T-cell (primary cell): Measurements from ENCODE around the gene LAG3. TPM values are rescaled to one million over a fixed set of nuclear protein-coding genes. Genes with fewer than 3 reads are reported as not detected.

ENCODE experiments used
- ATAC-seq, 4 experiments: fragments of 200-7000 bp in 3 of 4; fragments of 150-1000 bp in 1 of 4; cut with Tn5 transposase; replicated peaks in 1 of 4; 1 replicate in 3 of 4; 2 replicates in 1 of 4; pipeline ENCODE4 v1.10.0; 2021; ENCODE audit warnings: moderate library complexity in 3 of 4, mild to moderate bottlenecking in 2 of 4, moderate number of reproducible peaks in 1 of 4
- CTCF ChIA-PET, 2 donors: fragments of 300-600 bp; sonication (Branson Sonifier 250); formaldehyde crosslinking; loops; one replicate each; lab custom pipeline; 2022; ENCODE audit warnings: antibody characterized with exemption in 2 of 2; lab: Charles Lee
- POLR2A ChIA-PET, 2 donors: fragments of 300-600 bp; sonication (Branson Sonifier 250); formaldehyde crosslinking; loops; one replicate each; lab custom pipeline; 2022; ENCODE audit warnings: antibody characterized with exemption in 2 of 2; lab: Charles Lee
- DNase-seq, 35 experiments: peaks; one replicate each; pipeline versions ENCODE4 v3.0.0 to v3.0.0-alpha.2; 2013 to 2023
- H3K27ac ChIP-seq: one replicate; pipeline ENCODE4 v1.5.1; 2013; ENCODE audit warnings: low read length
- H3K27me3 ChIP-seq, 2 experiments: replicated peaks in 1 of 2; 1 replicate in 1 of 2; 2 replicates in 1 of 2; pipeline versions ENCODE4 v1.6.1 to v1.7.0; 2013; ENCODE audit warnings: low read length in 1 of 2, mixed read lengths in 1 of 2; ENCODE audit not compliant: control insufficient read depth in 2 of 2, insufficient read depth in 2 of 2; ENCODE audit errors: extremely low read depth in 1 of 2
- H3K36me3 ChIP-seq, 2 donors: 1 replicate in 1 of 2; 2 replicates in 1 of 2; pipeline versions ENCODE4 v1.6.1 to v1.7.0; 2013; ENCODE audit warnings: low read length in 1 of 2; ENCODE audit not compliant: control insufficient read depth in 2 of 2, insufficient read depth in 1 of 2; ENCODE audit errors: extremely low read depth in 1 of 2
- H3K4me1 ChIP-seq, 2 experiments: 1 replicate in 1 of 2; 2 replicates in 1 of 2; pipeline versions ENCODE4 v1.6.1 to v1.7.0; 2013; ENCODE audit warnings: low read length in 2 of 2, mixed read lengths in 1 of 2; ENCODE audit not compliant: insufficient read depth in 2 of 2, control insufficient read depth in 1 of 2; ENCODE audit errors: extremely low read depth in 1 of 2
- H3K4me3 ChIP-seq, 2 donors: 1 replicate in 1 of 2; 2 replicates in 1 of 2; pipeline versions ENCODE4 v1.5.1 to v1.7.0; 2013; ENCODE audit warnings: mild to moderate bottlenecking in 2 of 2, low read length in 1 of 2, moderate library complexity in 1 of 2; ENCODE audit not compliant: control insufficient read depth in 1 of 2; ENCODE audit errors: extremely low read depth in 1 of 2
- H3K9me3 ChIP-seq: 2 replicates; pipeline ENCODE4 v1.7.0; 2013
- H3K27ac Mint-ChIP-seq, 2 donors: one replicate each; pipeline ENCODE4 v1.8.0; 2020 to 2021; ENCODE audit warnings: mild to moderate bottlenecking in 2 of 2, mixed read lengths in 2 of 2
- H3K27me3 Mint-ChIP-seq, 2 donors: one replicate each; pipeline ENCODE4 v1.8.0; 2021 to 2022; ENCODE audit warnings: mixed read lengths in 2 of 2
- H3K36me3 Mint-ChIP-seq: one replicate; pipeline ENCODE4 v1.8.0; 2021; ENCODE audit warnings: mixed read lengths
- H3K4me1 Mint-ChIP-seq, 3 donors: one replicate each; pipeline ENCODE4 v1.8.0; 2020 to 2022; ENCODE audit warnings: mixed read lengths in 3 of 3, mild to moderate bottlenecking in 1 of 3
- H3K4me3 Mint-ChIP-seq, 3 donors: one replicate each; pipeline ENCODE4 v1.8.0; 2020 to 2022; ENCODE audit warnings: mild to moderate bottlenecking in 3 of 3, mixed read lengths in 3 of 3, moderate library complexity in 3 of 3
- H3K9me3 Mint-ChIP-seq, 3 donors: one replicate each; pipeline ENCODE4 v1.8.0; 2020 to 2022; ENCODE audit warnings: mixed read lengths in 3 of 3
- WGBS: methylation state at CpG from one replicate; pipeline ENCODE4 v1.1.5; 2013; ENCODE audit warnings: missing lambda C conversion rate; ENCODE audit not compliant: insufficient coverage; 5-methylcytosine and 5-hydroxymethylcytosine counted together
- total RNA-seq, 35 experiments: library from RNA in 6 of 35; stranded (reverse) in 6 of 35; fragments of 120-200 nt in 1 of 35; gene quantifications; one replicate each; pipeline versions ENCODE4 v1.2.1 to v1.2.4 and lab custom pipeline; 2013 to 2026

Gene LAG3
- total RNA-seq, 5 donors from 2014 or later (not counting 1 experiment from before 2014, with no cell fraction given): 3.7 to 10.6 (median 7.3) TPM

- no peaks in the 10 kb centered on the region for H3K9me3 ChIP-seq
- POLR2A ChIA-PET: no interaction called here
- Mint-ChIP-seq H3K9me3 (no peaks in the 10 kb centered on the region), H3K27me3 (peaks cover 16 to 66% of the 10 kb centered on the region in 2 donors), H3K36me3 (no peaks in the 10 kb centered on the region), H3K4me1 (peaks cover 20 to 40% (median 24%) of the 10 kb centered on the region in 3 donors), H3K4me3 (peak overlapping the region; percentile 60 to 93 (median 74)), H3K27ac (peak overlapping the region; percentile 28 to 31)
- no peaks in the 10 kb centered on the region for H3K36me3 ChIP-seq
- DNase-seq: no peak
- WGBS: 86% methylated on average over 11 of the region's 22 CpGs
- peaks cover 0 to 89% of the 10 kb centered on the region in 2 experiments for H3K27me3 ChIP-seq
- CTCF ChIA-PET: interaction anchor here in 1 of 2 donors (1.0 to 3.2 kb wide), 3 partner anchors 9 to 74 kb away, joined by 3 to 26 read pairs (median 3); partner anchors contain the start of gene MLF2
- peaks cover 0 to 35% of the 10 kb centered on the region in 2 experiments for H3K4me1 ChIP-seq
- no peak overlapping the region for H3K27ac ChIP-seq
- ATAC-seq: no peak
- no peak overlapping the region for H3K4me3 ChIP-seq
These were observed 54.6 kb downstream of the LAG3 start for GRCh38 chr12:6826734-6827436.

- DNase-seq (peak in 9 of 35 experiments; percentile 11 to 47 (median 29)), ATAC-seq (no peak)
- no peak overlapping the region for H3K4me3 ChIP-seq
- Mint-ChIP-seq H3K27ac (peak overlapping the region; percentile 28 to 31), H3K4me3 (peak overlapping the region; percentile 60 to 93 (median 74)), H3K4me1 (peaks cover 17 to 34% (median 22%) of the 10 kb centered on the region in 3 donors), H3K27me3 (peaks cover 16 to 66% of the 10 kb centered on the region in 2 donors), H3K36me3 (no peaks in the 10 kb centered on the region), H3K9me3 (no peaks in the 10 kb centered on the region)
- POLR2A ChIA-PET: no interaction called here
- CTCF ChIA-PET: interaction anchor here (0.5 to 1.0 kb wide), 3 partner anchors 11 to 270 kb away, joined by 3 to 12 read pairs (median 3); no protein-coding TSS in a partner anchor
- WGBS: 33% methylated on average over 2 of the region's 8 CpGs
- no peaks in the 10 kb centered on the region for H3K36me3 ChIP-seq
- H3K9me3 ChIP-seq: no peaks in the 10 kb centered on the region
- no peak overlapping the region for H3K27ac ChIP-seq
- peaks cover 0 to 31% of the 10 kb centered on the region in 2 experiments for H3K4me1 ChIP-seq
- H3K27me3 ChIP-seq: peaks cover 0 to 83% of the 10 kb centered on the region in 2 experiments
These were observed 55.2 kb downstream of the LAG3 start for GRCh38 chr12:6827437-6827911.

Other genes with a start within 250 kb of the LAG3 start
- 100 to 1,000 TPM; 500 to 643 (median 605) TPM for gene GAPDH, start 238.0 kb upstream of the LAG3 start, total RNA-seq
- 10 to 100 TPM; 30.4 to 59.8 (median 59.7) TPM for gene IFFO1, start 216.5 kb upstream of the LAG3 start, total RNA-seq
- 100 to 1,000 TPM in 1 of 5 donors, 10 to 100 TPM in 4; 69.6 to 107 (median 93.1) TPM for gene NOP2, start 204.2 kb upstream of the LAG3 start, total RNA-seq
- gene CHD4, start 165.1 kb upstream of the LAG3 start, total RNA-seq: 100 to 1,000 TPM; 236 to 392 (median 258) TPM
- gene LPAR5, start 136.6 kb upstream of the LAG3 start, total RNA-seq: 10 to 100 TPM in 4 of 5 donors, 1 to 10 TPM in 1; 5.8 to 16.0 (median 14.9) TPM
- gene ACRBP, start 125.1 kb upstream of the LAG3 start, total RNA-seq: 10 to 100 TPM in 1 of 5 donors, 1 to 10 TPM in 4; 2.4 to 11.1 (median 6.5) TPM
- 10 to 100 TPM; 34.0 to 71.3 (median 64.5) TPM for gene ING4, start 109.4 kb upstream of the LAG3 start, total RNA-seq
- 10 to 100 TPM; 68.6 to 82.9 (median 79.4) TPM for gene ZNF384, start 83.1 kb upstream of the LAG3 start, total RNA-seq
- 1 to 10 TPM in 3 of 5 donors, under 1 TPM in 1, not detected in 1; 0.88 to 2.5 (median 2.4) TPM for gene PIANP, start 71.7 kb upstream of the LAG3 start, total RNA-seq
- 10 to 100 TPM; 18.5 to 33.1 (median 31.8) TPM for gene COPS7A, start 48.5 kb upstream of the LAG3 start, total RNA-seq
- gene MLF2, start 19.4 kb upstream of the LAG3 start, total RNA-seq: 100 to 1,000 TPM in 1 of 5 donors, 10 to 100 TPM in 4; 83.3 to 125 (median 88.4) TPM
- gene PTMS, start 6.2 kb upstream of the LAG3 start, total RNA-seq: 10 to 100 TPM in 3 of 5 donors, 1 to 10 TPM in 2; 6.5 to 15.9 (median 10.6) TPM
- gene CD4, start 17.0 kb downstream of the LAG3 start, total RNA-seq: 100 to 1,000 TPM; 126 to 205 (median 154) TPM
- under 1 TPM in 2 of 5 donors, not detected in 3; 0.13 to 0.46 TPM for gene GPR162, start 49.3 kb downstream of the LAG3 start, total RNA-seq
- gene P3H3, start 55.9 kb downstream of the LAG3 start, total RNA-seq: 1 to 10 TPM; 4.7 to 9.8 (median 8.0) TPM
- gene GNB3, start 68.4 kb downstream of the LAG3 start, total RNA-seq: 1 to 10 TPM in 4 of 5 donors, under 1 TPM in 1; 0.85 to 4.3 (median 3.4) TPM
- 1 to 10 TPM; 1.1 to 2.7 (median 2.0) TPM for gene CDCA3, start 78.8 kb downstream of the LAG3 start, total RNA-seq
- gene USP5, start 79.6 kb downstream of the LAG3 start, total RNA-seq: 10 to 100 TPM; 64.2 to 95.8 (median 85.8) TPM
- gene TPI1, start 95.0 kb downstream of the LAG3 start, total RNA-seq: 100 to 1,000 TPM; 132 to 208 (median 189) TPM
- gene SPSB2, start 100.8 kb downstream of the LAG3 start, total RNA-seq: 10 to 100 TPM in 3 of 5 donors, 1 to 10 TPM in 2; 6.2 to 25.9 (median 21.8) TPM
- 10 to 100 TPM in 2 of 5 donors, 1 to 10 TPM in 3; 8.7 to 13.6 (median 8.8) TPM for gene LRRC23, start 132.3 kb downstream of the LAG3 start, total RNA-seq
- 100 to 1,000 TPM in 4 of 5 donors, 10 to 100 TPM in 1; 87.2 to 176 (median 148) TPM for gene ENO2, start 142.1 kb downstream of the LAG3 start, total RNA-seq
- gene ATN1, start 155.4 kb downstream of the LAG3 start, total RNA-seq: 10 to 100 TPM; 34.7 to 44.3 (median 41.7) TPM
- not detected for gene RNU7-1, start 171.3 kb downstream of the LAG3 start, total RNA-seq
- 100 to 1,000 TPM; 256 to 466 (median 412) TPM for gene C12orf57, start 171.5 kb downstream of the LAG3 start, total RNA-seq
- 100 to 1,000 TPM; 176 to 237 (median 224) TPM for gene PTPN6, start 178.8 kb downstream of the LAG3 start, total RNA-seq
- gene PHB2, start 198.1 kb downstream of the LAG3 start, total RNA-seq: 100 to 1,000 TPM; 144 to 168 (median 154) TPM
- 10 to 100 TPM; 33.6 to 64.5 (median 58.7) TPM for gene EMG1, start 198.4 kb downstream of the LAG3 start, total RNA-seq
- 10 to 100 TPM; 19.3 to 27.6 (median 22.6) TPM for gene LPCAT3, start 246.0 kb downstream of the LAG3 start, total RNA-seq